HG02885 (cell line): ENCODE results near the gene PERCC1.

Experiments
- ATAC-seq: cut with Tn5 transposase; IDR thresholded peaks from one replicate; pipeline ENCODE4 v1.9.1; 2021; ENCODE audit warnings: mild to moderate bottlenecking; ENCODE audit not compliant: unreplicated experiment, poor library complexity

The PERCC1 gene

GRCh38 chr16:1430759-1431496 lies at the start of gene PERCC1:
PERCC1 (plus strand) TSS chr16:1431078; CDS start chr16:1432594, 1,516 bp downstream.
- no peak for ATAC-seq

DNA sequence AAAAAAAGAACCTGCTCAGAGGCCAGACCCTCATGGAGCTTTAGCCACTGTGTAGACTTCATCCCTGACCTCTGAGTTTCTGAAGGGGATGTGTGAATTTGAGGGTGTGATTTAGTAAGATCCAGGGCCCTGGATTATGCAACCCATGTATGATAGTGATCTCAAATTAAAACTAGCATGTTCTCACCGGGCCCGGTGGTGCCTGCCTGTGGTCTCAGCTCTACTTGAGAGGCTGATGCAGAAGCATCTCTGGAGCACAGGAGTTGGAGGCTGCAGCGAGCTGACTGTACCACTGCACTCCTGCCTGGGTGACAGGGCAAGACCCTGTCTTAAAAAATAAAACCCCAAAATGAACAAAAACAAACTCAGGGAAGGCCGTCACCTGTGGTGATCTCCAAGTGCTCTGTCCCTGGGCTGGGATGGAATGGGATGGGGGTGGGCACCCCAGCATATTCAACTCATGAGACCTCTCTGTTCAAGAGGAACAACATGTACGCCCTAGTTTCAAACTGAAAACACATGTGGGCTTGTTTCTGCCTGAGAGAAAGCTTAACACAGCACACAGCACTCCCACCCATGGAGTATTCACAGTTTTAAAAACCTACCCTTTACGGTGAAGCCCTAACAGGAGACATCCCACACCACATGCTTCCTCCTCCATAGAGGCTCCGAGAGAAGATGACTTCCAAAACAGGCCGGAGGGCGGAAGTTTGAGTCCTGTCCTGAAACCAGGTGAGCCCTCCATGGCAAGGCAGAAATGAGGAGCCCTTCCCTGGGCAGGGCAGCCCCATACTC lies 49.1 kb upstream of the PERCC1 start:
- ATAC-seq = no peak

DNA sequence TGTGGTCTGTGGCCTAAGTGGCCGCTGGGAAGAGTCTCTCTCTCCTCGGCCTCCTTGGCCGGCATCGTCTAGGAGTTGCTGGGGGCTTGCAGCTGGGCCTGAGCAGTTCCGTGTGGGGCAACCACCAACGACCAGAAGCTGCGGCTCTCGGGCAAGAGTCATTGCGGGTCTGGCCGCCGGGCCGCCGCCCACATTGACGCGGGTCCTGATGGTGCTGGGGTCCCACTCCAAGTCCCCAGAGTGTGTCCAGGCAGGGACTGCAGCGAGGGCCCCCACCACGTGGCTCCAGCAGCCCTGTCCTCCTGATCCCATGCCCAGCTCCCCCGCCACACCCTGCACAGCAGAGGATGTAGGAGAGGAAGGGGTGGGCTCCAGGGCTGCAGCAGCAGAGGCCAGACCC lies 47.3 kb upstream of the PERCC1 start:
- ATAC-seq = no peak

GRCh38 chr16:1385232-1385631 lies 45.6 kb upstream of the PERCC1 start:
- ATAC-seq = no peak

- no peak for ATAC-seq
Measured at GRCh38 chr16:1387331-1387730, 43.5 kb upstream of the PERCC1 start.

GRCh38 chr16:1389762-1390161 lies 41.1 kb upstream of the PERCC1 start:
- no peak for ATAC-seq

GRCh38 chr16:1390239-1390779 lies 40.6 kb upstream of the PERCC1 start:
- ATAC-seq = no peak

DNA sequence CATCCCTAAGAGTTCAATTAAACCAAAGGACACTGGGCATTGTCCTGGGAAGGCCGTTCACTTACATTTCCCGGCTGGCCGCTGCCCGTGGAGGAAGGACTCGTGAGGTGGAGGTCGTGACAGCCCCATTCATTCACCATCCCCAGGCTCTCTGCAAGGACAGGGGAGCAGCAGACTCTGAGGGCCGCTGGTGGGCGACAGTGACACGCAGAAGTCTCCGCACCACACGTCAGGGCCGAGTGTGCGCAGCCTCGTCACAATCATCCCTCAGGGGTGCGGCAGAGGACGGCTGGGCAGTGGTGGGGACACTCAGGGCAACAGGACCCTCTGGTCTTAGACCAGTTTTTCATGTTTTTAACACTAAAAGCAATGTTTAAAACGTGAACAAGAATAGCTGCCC lies 38.1 kb upstream of the PERCC1 start:
- no peak for ATAC-seq

GRCh38 chr16:1393613-1394176 lies 37.2 kb upstream of the PERCC1 start:
- no peak for ATAC-seq

DNA sequence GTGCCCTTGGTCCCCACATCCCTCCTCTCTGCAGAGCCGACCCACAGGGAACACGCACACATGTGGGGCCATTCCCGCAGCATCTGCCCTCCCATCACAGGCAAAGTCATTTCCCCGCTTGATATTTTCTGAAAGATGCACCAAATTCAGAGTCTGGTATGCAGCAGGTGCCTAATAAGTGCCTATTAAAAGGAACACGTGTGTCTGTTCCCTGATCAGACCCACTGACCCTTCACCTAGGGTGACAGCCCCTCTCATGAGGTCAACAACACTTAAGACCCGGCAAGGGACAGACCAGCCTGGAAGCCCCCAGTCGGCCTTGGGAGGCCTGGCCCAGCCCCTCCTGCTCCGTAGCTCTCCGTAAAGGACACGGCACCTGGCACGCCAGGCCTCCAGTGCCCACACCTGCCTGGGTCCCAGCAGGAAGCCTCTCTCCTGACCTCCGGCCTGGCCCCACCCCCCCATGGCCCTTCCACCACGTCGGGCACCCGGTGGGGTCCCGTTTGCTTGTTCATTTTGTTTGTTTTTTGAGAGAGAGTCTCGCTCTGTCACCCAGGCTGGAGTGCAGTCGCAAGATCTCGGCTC lies 36.4 kb upstream of the PERCC1 start:
- ATAC-seq = no peak

- no peak for ATAC-seq
Measured at GRCh38 chr16:1395444-1396031, 35.3 kb upstream of the PERCC1 start.

DNA sequence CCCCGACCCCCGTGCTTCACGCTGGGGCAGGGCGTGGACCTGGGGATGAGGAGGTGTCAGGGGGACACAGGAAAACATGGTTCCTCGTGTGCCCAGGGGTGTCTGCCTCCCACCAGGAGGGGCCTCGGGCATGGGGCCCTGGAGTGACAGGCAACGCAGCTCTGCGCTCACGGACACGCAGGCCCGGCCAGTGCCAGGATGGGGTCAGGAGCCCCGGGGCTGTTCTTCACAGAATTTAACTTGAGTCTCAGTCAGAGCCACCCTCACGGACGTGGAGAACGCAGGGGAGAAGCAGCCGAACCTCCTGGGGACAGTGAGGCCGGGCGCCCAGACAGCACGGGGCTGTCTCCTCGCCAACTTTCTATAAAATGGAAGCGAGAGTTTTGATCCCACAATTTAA lies 33.1 kb upstream of the PERCC1 start:
- no peak for ATAC-seq

GRCh38 chr16:1398351-1398750 lies 32.5 kb upstream of the PERCC1 start:
- no peak for ATAC-seq

- no peak for ATAC-seq
Measured at GRCh38 chr16:1398826-1399581, 31.9 kb upstream of the PERCC1 start.

- ATAC-seq = no peak
Measured at GRCh38 chr16:1401061-1401757, 29.7 kb upstream of the PERCC1 start.

DNA sequence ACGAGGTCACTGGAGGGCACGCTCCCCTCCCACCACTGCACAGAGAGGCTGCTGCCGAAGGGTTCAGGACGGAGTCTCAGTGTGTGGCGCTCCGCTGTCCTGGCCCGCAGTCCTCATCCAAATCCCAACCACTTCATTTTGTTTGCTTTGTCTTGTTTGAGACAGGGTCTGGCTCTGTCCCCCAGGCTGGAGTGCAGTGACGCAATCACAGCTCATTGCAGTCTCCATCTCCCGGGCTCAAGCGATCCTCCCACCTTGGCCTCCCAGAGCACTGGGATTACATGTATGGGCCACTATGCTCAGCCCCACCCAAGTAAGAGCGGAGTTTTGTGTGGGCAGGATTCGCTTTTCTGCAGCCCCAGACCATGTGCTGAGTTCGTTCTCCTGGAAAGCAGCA lies 29.1 kb upstream of the PERCC1 start:
- no peak for ATAC-seq

DNA sequence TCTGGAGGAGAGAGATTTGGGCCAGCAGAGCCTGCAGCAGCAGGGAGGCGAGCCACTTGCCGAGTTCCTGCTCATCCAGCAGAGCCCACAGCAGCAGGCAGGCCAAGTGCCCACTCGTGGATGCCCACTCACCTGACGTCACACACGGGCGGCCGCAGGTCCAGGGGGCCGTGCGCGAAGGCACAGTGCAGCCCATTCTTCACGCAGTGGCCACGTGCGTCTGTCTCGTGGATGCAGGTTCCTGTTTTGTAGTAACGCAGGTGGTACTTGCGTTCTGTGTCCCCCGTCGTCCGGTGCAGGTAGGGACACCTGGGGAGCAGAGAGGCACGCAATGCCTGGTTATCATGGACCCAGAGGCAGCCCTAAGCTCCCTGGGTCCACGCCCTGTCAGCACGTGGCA lies 27.8 kb upstream of the PERCC1 start:
- ATAC-seq = no peak

DNA sequence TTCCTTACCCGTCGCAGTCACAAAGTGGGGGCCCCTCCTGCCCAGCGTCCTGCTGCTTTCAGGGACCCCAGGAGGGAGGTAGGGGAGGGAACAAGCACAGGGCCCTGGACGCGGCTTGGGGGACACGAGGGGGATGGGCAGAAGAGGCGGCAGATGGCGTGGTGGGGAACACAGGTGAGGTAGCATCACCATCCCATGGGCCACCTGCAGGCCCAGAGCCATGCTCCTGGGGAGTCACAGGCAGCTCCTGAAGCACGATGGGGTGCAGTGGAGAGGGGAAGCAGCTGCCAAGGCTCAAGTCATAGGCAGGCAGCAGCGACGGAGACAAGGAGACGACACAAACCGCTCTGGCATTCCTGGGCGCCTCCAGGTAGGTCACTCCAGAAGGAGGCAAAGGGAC lies 27.1 kb upstream of the PERCC1 start:
- ATAC-seq = no peak

GRCh38 chr16:1407753-1408152 lies 23.1 kb upstream of the PERCC1 start:
- ATAC-seq = no peak
